ENCODE results near the gene AMFR. TPM values are rescaled to one million over a fixed set of nuclear protein-coding genes. Genes with fewer than 3 reads are reported as not detected.

The AMFR gene
- polyA plus RNA-seq, 1 donor (not counting 4 experiments of a cell fraction or from before 2014, with no cell fraction given) = 36.9 TPM

DNA sequence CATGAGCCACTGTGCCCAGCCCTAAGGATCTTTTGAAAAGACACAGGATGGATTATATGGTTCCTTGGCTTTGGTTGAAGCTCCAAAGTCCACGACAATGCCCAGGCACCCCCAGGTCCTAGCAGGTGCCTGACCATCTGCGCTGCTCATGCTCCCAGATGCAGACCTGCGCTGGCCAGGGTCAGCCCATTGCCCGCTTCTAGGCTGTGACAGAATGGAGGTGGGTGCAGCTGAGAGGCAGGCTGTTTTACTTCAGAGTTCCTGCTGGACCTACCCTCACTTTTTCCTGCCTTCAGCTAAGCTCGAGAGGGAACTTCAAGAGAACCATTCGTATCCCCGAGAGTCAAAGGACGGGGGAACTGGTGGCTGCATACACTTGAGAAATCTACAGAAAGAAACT is 60.5 kb downstream of the AMFR start:
- Histone ChIP-seq H4K20me1 (ENCODE audit: control insufficient read depth, extremely low read depth, insufficient read depth, low read length) (no peaks in the 10 kb centered on the region), H3K4me2 (ENCODE audit: control insufficient read depth, extremely low read depth, insufficient read depth, low read depth, low read length) (no peak overlapping the region), H3K4me1 (ENCODE audit: control insufficient read depth, extremely low read depth, insufficient read depth, low read length) (no peaks in the 10 kb centered on the region), H2AFZ (ENCODE audit: control insufficient read depth, low read length) (no peak overlapping the region), H3K36me3 (ENCODE audit: control insufficient read depth in 2 of 2, extremely low read depth in 1 of 2, insufficient read depth in 2 of 2, low read length in 2 of 2) (peaks cover 23 to 36% of the 10 kb centered on the region in 2 experiments), H3K9me1 (ENCODE audit: control insufficient read depth, extremely low read depth, insufficient read depth, low read length) (no peaks in the 10 kb centered on the region), H3K4me3 (ENCODE audit: control insufficient read depth in 2 of 3, extremely low read depth in 1 of 3, insufficient read depth in 2 of 3, low read depth in 1 of 3, low read length in 3 of 3) (no peak overlapping the region), H3K9ac (ENCODE audit: control insufficient read depth, extremely low read depth, insufficient read depth, low read length) (no peak overlapping the region), H3K27me3 (ENCODE audit: control insufficient read depth, extremely low read depth, insufficient read depth, low read length) (no peaks in the 10 kb centered on the region), H3K9me3 (ENCODE audit: control insufficient read depth, low read depth, low read length) (no peaks in the 10 kb centered on the region), H3K27ac (ENCODE audit: control insufficient read depth, insufficient read depth, low read length) (no peak overlapping the region), H3K79me2 (ENCODE audit: control insufficient read depth, insufficient read depth, low read length) (no peaks in the 10 kb centered on the region)
- TF ChIP-seq EZH2 (IDR thresholded peaks at IDR 0.05; ENCODE audit: low read length) (no peak), CTCF (optimal IDR thresholded peaks at IDR 0.05 in 1 of 3, IDR thresholded peaks at IDR 0.05 in 1 of 3, conservative IDR thresholded peaks at IDR 0.05 in 1 of 3; ENCODE audit: extremely low read depth in 1 of 3, insufficient read depth in 2 of 3, low read length in 3 of 3) (no peak)
- FAIRE-seq (no peak), DNase-seq (ENCODE audit: low read depth, low spot score) (no peak)
- dilution Hi-C loops (cut with MboI; ENCODE audit: extremely low pct_ligation_motif_present, low sequenced_read_pairs) = no loop called here

- Histone ChIP-seq H3K36me3 (ENCODE audit: control insufficient read depth in 2 of 2, extremely low read depth in 1 of 2, insufficient read depth in 2 of 2, low read length in 2 of 2) (peaks cover 23 to 36% of the 10 kb centered on the region in 2 experiments), H2AFZ (ENCODE audit: control insufficient read depth, low read length) (no peak overlapping the region), H3K9me3 (ENCODE audit: control insufficient read depth, low read depth, low read length) (no peaks in the 10 kb centered on the region), H3K4me2 (ENCODE audit: control insufficient read depth, extremely low read depth, insufficient read depth, low read depth, low read length) (no peak overlapping the region), H3K9ac (ENCODE audit: control insufficient read depth, extremely low read depth, insufficient read depth, low read length) (no peak overlapping the region), H3K4me3 (ENCODE audit: control insufficient read depth in 2 of 3, extremely low read depth in 1 of 3, insufficient read depth in 2 of 3, low read depth in 1 of 3, low read length in 3 of 3) (no peak overlapping the region), H3K4me1 (ENCODE audit: control insufficient read depth, extremely low read depth, insufficient read depth, low read length) (no peaks in the 10 kb centered on the region), H4K20me1 (ENCODE audit: control insufficient read depth, extremely low read depth, insufficient read depth, low read length) (no peaks in the 10 kb centered on the region), H3K27me3 (ENCODE audit: control insufficient read depth, extremely low read depth, insufficient read depth, low read length) (no peaks in the 10 kb centered on the region), H3K27ac (ENCODE audit: control insufficient read depth, insufficient read depth, low read length) (no peak overlapping the region), H3K79me2 (ENCODE audit: control insufficient read depth, insufficient read depth, low read length) (no peaks in the 10 kb centered on the region), H3K9me1 (ENCODE audit: control insufficient read depth, extremely low read depth, insufficient read depth, low read length) (no peaks in the 10 kb centered on the region)
- no peak for FAIRE-seq
- TF ChIP-seq CTCF (optimal IDR thresholded peaks at IDR 0.05 in 1 of 3, IDR thresholded peaks at IDR 0.05 in 1 of 3, conservative IDR thresholded peaks at IDR 0.05 in 1 of 3; ENCODE audit: extremely low read depth in 1 of 3, insufficient read depth in 2 of 3, low read length in 3 of 3) = no peak
- TF ChIP-seq EZH2 (IDR thresholded peaks at IDR 0.05; ENCODE audit: low read length) = no peak
- dilution Hi-C loops (cut with MboI; ENCODE audit: extremely low pct_ligation_motif_present, low sequenced_read_pairs) = no loop called here
- no peak for DNase-seq (ENCODE audit: low read depth, low spot score)
These were observed 61.4 kb downstream of the AMFR start for GRCh38 chr16:56363781-56364565.

Measured in keratinocyte (primary cell).